ENCODE results near the gene B3GNT2. TPM values are rescaled to one million over a fixed set of nuclear protein-coding genes. Genes with fewer than 3 reads are reported as not detected.

The B3GNT2 gene
- total RNA-seq, 1 experiment from 2014 or later, result 50.5 TPM

GRCh38 chr2:62149708-62150107 lies 46.2 kb upstream of the B3GNT2 start:
- TF ChIP-seq CTCF (IDR thresholded peaks at IDR 0.05; ENCODE audit: insufficient read depth in 1 of 2, low read depth in 1 of 2, low read length in 1 of 2, severe bottlenecking in 1 of 2, unreplicated experiment in 1 of 2), result no peak
- BruUV-seq (replicated peaks), result no TSS peak
- DNase-seq, result no peak
- Mint-ChIP-seq H3K4me1 (ENCODE audit: low read depth, unreplicated experiment) (peaks cover 10% of the 10 kb centered on the region), H3K27me3 (ENCODE audit: insufficient read depth, unreplicated experiment) (no peaks in the 10 kb centered on the region), H3K9me3 (ENCODE audit: unreplicated experiment) (no peaks in the 10 kb centered on the region), H3K4me3 (ENCODE audit: unreplicated experiment) (no peak overlapping the region), H3K27ac (ENCODE audit: unreplicated experiment) (no peak overlapping the region), H3K36me3 (ENCODE audit: insufficient read depth, unreplicated experiment) (no peaks in the 10 kb centered on the region)
- no peaks in the 10 kb centered on the region for H3K9me3 ChIP-seq
- POLR2A ChIA-PET, result no interaction called here
- H3K4me1 ChIP-seq, result no peaks in the 10 kb centered on the region
- no peaks in the 10 kb centered on the region for H3K27me3 ChIP-seq (replicated peaks; ENCODE audit: control insufficient read depth, insufficient read depth, low read length)
- no peaks in the 10 kb centered on the region for H3K36me3 ChIP-seq (ENCODE audit: control insufficient read depth, insufficient read depth, low read length)
- CTCF ChIA-PET, result no interaction called here
- intact Hi-C loops (cut with micrococcal nuclease; ENCODE audit: unreplicated experiment), result loop anchor here (5.0 kb wide), 1 partner anchor 263 kb away; no protein-coding TSS in a partner anchor
- no peak overlapping the region for H3K4me3 ChIP-seq (ENCODE audit: low read depth, low read length)

- ChIA-PET POLR2A (no interaction called here), CTCF (no interaction called here)
- H3K9me3 ChIP-seq, result no peaks in the 10 kb centered on the region
- Mint-ChIP-seq H3K4me1 (ENCODE audit: low read depth, unreplicated experiment) (peaks cover 10% of the 10 kb centered on the region), H3K4me3 (ENCODE audit: unreplicated experiment) (no peak overlapping the region), H3K27me3 (ENCODE audit: insufficient read depth, unreplicated experiment) (no peaks in the 10 kb centered on the region), H3K9me3 (ENCODE audit: unreplicated experiment) (no peaks in the 10 kb centered on the region), H3K27ac (ENCODE audit: unreplicated experiment) (no peak overlapping the region), H3K36me3 (ENCODE audit: insufficient read depth, unreplicated experiment) (no peaks in the 10 kb centered on the region)
- intact Hi-C loops (cut with micrococcal nuclease; ENCODE audit: unreplicated experiment), result loop anchor here (5.0 kb wide), 1 partner anchor 262 kb away; no protein-coding TSS in a partner anchor
- no peak overlapping the region for H3K4me3 ChIP-seq (ENCODE audit: low read depth, low read length)
- BruUV-seq (replicated peaks), result no TSS peak
- TF ChIP-seq CTCF (IDR thresholded peaks at IDR 0.05; ENCODE audit: insufficient read depth in 1 of 2, low read depth in 1 of 2, low read length in 1 of 2, severe bottlenecking in 1 of 2, unreplicated experiment in 1 of 2), result no peak
- no peaks in the 10 kb centered on the region for H3K4me1 ChIP-seq
- H3K27me3 ChIP-seq (replicated peaks; ENCODE audit: control insufficient read depth, insufficient read depth, low read length), result no peaks in the 10 kb centered on the region
- H3K36me3 ChIP-seq (ENCODE audit: control insufficient read depth, insufficient read depth, low read length), result no peaks in the 10 kb centered on the region
- DNase-seq, result no peak
Observed at GRCh38 chr2:62150597-62151305, 45.2 kb upstream of the B3GNT2 start.

GRCh38 chr2:62151306-62151638 lies 44.6 kb upstream of the B3GNT2 start:
- TF ChIP-seq CTCF (IDR thresholded peaks at IDR 0.05; ENCODE audit: insufficient read depth in 1 of 2, low read depth in 1 of 2, low read length in 1 of 2, severe bottlenecking in 1 of 2, unreplicated experiment in 1 of 2), result no peak
- no peak overlapping the region for H3K27ac Mint-ChIP-seq (ENCODE audit: unreplicated experiment)
- H3K27me3 ChIP-seq (replicated peaks; ENCODE audit: control insufficient read depth, insufficient read depth, low read length), result no peaks in the 10 kb centered on the region
- no peaks in the 10 kb centered on the region for H3K36me3 ChIP-seq (ENCODE audit: control insufficient read depth, insufficient read depth, low read length)
- no peak for DNase-seq
- no peaks in the 10 kb centered on the region for H3K27me3 Mint-ChIP-seq (ENCODE audit: insufficient read depth, unreplicated experiment)
- no peaks in the 10 kb centered on the region for H3K9me3 Mint-ChIP-seq (ENCODE audit: unreplicated experiment)
- POLR2A ChIA-PET, result no interaction called here
- CTCF ChIA-PET, result no interaction called here
- peaks cover 10% of the 10 kb centered on the region for H3K4me1 Mint-ChIP-seq (ENCODE audit: low read depth, unreplicated experiment)
- no TSS peak for BruUV-seq (replicated peaks)
- no peaks in the 10 kb centered on the region for H3K4me1 ChIP-seq
- no peak overlapping the region for H3K4me3 ChIP-seq (ENCODE audit: low read depth, low read length)
- no peaks in the 10 kb centered on the region for H3K36me3 Mint-ChIP-seq (ENCODE audit: insufficient read depth, unreplicated experiment)
- H3K4me3 Mint-ChIP-seq (ENCODE audit: unreplicated experiment), result no peak overlapping the region
- H3K9me3 ChIP-seq, result no peaks in the 10 kb centered on the region
- intact Hi-C loops (cut with micrococcal nuclease; ENCODE audit: unreplicated experiment), result loop anchor here (5.0 kb wide), 1 partner anchor 261 kb away; no protein-coding TSS in a partner anchor
